Trophoblast cell (in vitro differentiated cells and primary cell): ENCODE data around the gene MKNK1.
A peak's percentile ranks its signal among the peaks of the same experiment; 100 is the strongest.

Experiments
- DNase-seq, 2 donors: peaks; one replicate each; pipeline ENCODE4 v3.0.0-alpha.2; 2016
- H2AFZ ChIP-seq: 2 replicates; pipeline ENCODE4 v1.6.1; 2013; ENCODE audit warnings: low read length, moderate library complexity, mild to moderate bottlenecking; ENCODE audit not compliant: insufficient read depth, poor library complexity
- H2AK5ac ChIP-seq: 2 replicates; pipeline ENCODE4 v1.6.1; 2013; ENCODE audit warnings: mild to moderate bottlenecking, low read length
- H2BK120ac ChIP-seq: 2 replicates; pipeline ENCODE4 v1.6.1; 2013; ENCODE audit warnings: low read length, mild to moderate bottlenecking, moderate library complexity; ENCODE audit not compliant: insufficient read depth, poor library complexity
- H2BK12ac ChIP-seq: 2 replicates; pipeline ENCODE4 v1.6.1; 2013; ENCODE audit warnings: mild to moderate bottlenecking, low read length, moderate library complexity
- H2BK5ac ChIP-seq: 2 replicates; pipeline ENCODE4 v1.6.1; 2013; ENCODE audit warnings: low read length, low read depth, moderate library complexity, mild to moderate bottlenecking; ENCODE audit not compliant: poor library complexity
- H3K14ac ChIP-seq: 2 replicates; pipeline ENCODE4 v1.6.1; 2013; ENCODE audit warnings: mild to moderate bottlenecking, low read length
- H3K18ac ChIP-seq: 2 replicates; pipeline ENCODE4 v1.6.1; 2013; ENCODE audit warnings: mild to moderate bottlenecking, low read length
- H3K23ac ChIP-seq: 2 replicates; pipeline ENCODE4 v1.6.1; 2013; ENCODE audit warnings: low read length
- H3K27ac ChIP-seq: 2 replicates; pipeline ENCODE4 v1.5.1; 2013; ENCODE audit warnings: low read depth, mild to moderate bottlenecking, inconsistent platforms, low read length, moderate library complexity
- H3K27me3 ChIP-seq: 2 replicates; pipeline ENCODE4 v1.6.1; 2013; ENCODE audit warnings: inconsistent platforms, mild to moderate bottlenecking, low read length, moderate library complexity; ENCODE audit not compliant: insufficient read depth
- H3K36me3 ChIP-seq, 2 experiments: 1 replicate in 1 of 2; 2 replicates in 1 of 2; pipeline ENCODE4 v1.6.1; 2013; ENCODE audit warnings: low read length in 2 of 2, mild to moderate bottlenecking in 2 of 2, moderate library complexity in 1 of 2; ENCODE audit not compliant: insufficient read depth in 2 of 2, control insufficient read depth in 1 of 2
- H3K4ac ChIP-seq: 2 replicates; pipeline ENCODE4 v1.6.1; 2013; ENCODE audit warnings: low read depth, mild to moderate bottlenecking, low read length, moderate library complexity
- H3K4me1 ChIP-seq, 2 experiments: 1 replicate in 1 of 2; 2 replicates in 1 of 2; pipeline ENCODE4 v1.6.1; 2013; ENCODE audit warnings: low read length in 2 of 2, mild to moderate bottlenecking in 2 of 2, moderate library complexity in 1 of 2; ENCODE audit not compliant: insufficient read depth in 2 of 2, control insufficient read depth in 1 of 2
- H3K4me2 ChIP-seq: 2 replicates; pipeline ENCODE4 v1.6.1; 2013; ENCODE audit warnings: inconsistent platforms, mild to moderate bottlenecking, low read length, moderate library complexity
- H3K4me3 ChIP-seq: 2 replicates; pipeline ENCODE4 v1.5.1; 2013; ENCODE audit warnings: mild to moderate bottlenecking, low read depth, low read length, inconsistent platforms
- H3K79me1 ChIP-seq: one replicate; pipeline ENCODE4 v1.6.1; 2013; ENCODE audit warnings: low read length
- H3K79me2 ChIP-seq: 2 replicates; pipeline ENCODE4 v1.6.1; 2013; ENCODE audit warnings: low read length, mild to moderate bottlenecking; ENCODE audit not compliant: control insufficient read depth, insufficient read depth, poor library complexity
- H3K9ac ChIP-seq: 2 replicates; pipeline ENCODE4 v1.6.1; 2013; ENCODE audit warnings: mild to moderate bottlenecking, low read length
- H3K9me3 ChIP-seq: 2 replicates; pipeline ENCODE4 v1.6.1; 2013; ENCODE audit warnings: low read depth, mild to moderate bottlenecking, control low read depth, inconsistent platforms, low read length; ENCODE audit not compliant: insufficient read depth
- H4K12ac ChIP-seq: 2 replicates; pipeline ENCODE4 v1.6.1; 2013; ENCODE audit warnings: low read depth, mild to moderate bottlenecking, low read length, moderate library complexity
- H4K8ac ChIP-seq: 2 replicates; pipeline ENCODE4 v1.6.1; 2013; ENCODE audit warnings: low read depth, mild to moderate bottlenecking, low read length, moderate library complexity
- H4K91ac ChIP-seq: one replicate; pipeline ENCODE4 v1.6.1; 2013; ENCODE audit warnings: low read depth, mild to moderate bottlenecking, low read length, moderate library complexity
- WGBS: extraction: QIAGEN DNeasy Blood & Tissue Kit; methylation state at CpG from one replicate; pipeline ENCODE4 v1.1.7; 2013; ENCODE audit warnings: missing lambda C conversion rate; ENCODE audit not compliant: insufficient read length, insufficient coverage; ENCODE audit errors: extremely low coverage; 5-methylcytosine and 5-hydroxymethylcytosine counted together

MKNK1 gene

GRCh38 chr1:46528297-46528955 is 75.6 kb downstream of the MKNK1 start:
- no peak overlapping the region for H3K14ac ChIP-seq
- no peak overlapping the region for H3K4me3 ChIP-seq
- H3K23ac ChIP-seq, result no peak overlapping the region
- peaks cover 6 to 7% of the 10 kb centered on the region in 2 experiments for H3K4me1 ChIP-seq
- no peak overlapping the region for H2AK5ac ChIP-seq
- H3K27me3 ChIP-seq, result peaks cover 34% of the 10 kb centered on the region
- DNase-seq, result no peak
- H2BK5ac ChIP-seq, result no peak overlapping the region
- H2AFZ ChIP-seq, result no peak overlapping the region
- H4K8ac ChIP-seq, result no peak overlapping the region
- no peaks in the 10 kb centered on the region for H3K36me3 ChIP-seq
- no peak overlapping the region for H3K27ac ChIP-seq
- WGBS, result no CpG with 5 or more reads among the region's 11 CpGs
- no peaks in the 10 kb centered on the region for H3K79me2 ChIP-seq
- no peak overlapping the region for H3K4ac ChIP-seq
- no peaks in the 10 kb centered on the region for H3K9me3 ChIP-seq
- no peaks in the 10 kb centered on the region for H3K79me1 ChIP-seq
- H3K18ac ChIP-seq, result no peak overlapping the region
- H3K9ac ChIP-seq, result no peak overlapping the region
- no peak overlapping the region for H4K91ac ChIP-seq
- H2BK120ac ChIP-seq, result no peak overlapping the region
- H2BK12ac ChIP-seq, result no peak overlapping the region
- no peak overlapping the region for H4K12ac ChIP-seq
- no peak overlapping the region for H3K4me2 ChIP-seq

DNA sequence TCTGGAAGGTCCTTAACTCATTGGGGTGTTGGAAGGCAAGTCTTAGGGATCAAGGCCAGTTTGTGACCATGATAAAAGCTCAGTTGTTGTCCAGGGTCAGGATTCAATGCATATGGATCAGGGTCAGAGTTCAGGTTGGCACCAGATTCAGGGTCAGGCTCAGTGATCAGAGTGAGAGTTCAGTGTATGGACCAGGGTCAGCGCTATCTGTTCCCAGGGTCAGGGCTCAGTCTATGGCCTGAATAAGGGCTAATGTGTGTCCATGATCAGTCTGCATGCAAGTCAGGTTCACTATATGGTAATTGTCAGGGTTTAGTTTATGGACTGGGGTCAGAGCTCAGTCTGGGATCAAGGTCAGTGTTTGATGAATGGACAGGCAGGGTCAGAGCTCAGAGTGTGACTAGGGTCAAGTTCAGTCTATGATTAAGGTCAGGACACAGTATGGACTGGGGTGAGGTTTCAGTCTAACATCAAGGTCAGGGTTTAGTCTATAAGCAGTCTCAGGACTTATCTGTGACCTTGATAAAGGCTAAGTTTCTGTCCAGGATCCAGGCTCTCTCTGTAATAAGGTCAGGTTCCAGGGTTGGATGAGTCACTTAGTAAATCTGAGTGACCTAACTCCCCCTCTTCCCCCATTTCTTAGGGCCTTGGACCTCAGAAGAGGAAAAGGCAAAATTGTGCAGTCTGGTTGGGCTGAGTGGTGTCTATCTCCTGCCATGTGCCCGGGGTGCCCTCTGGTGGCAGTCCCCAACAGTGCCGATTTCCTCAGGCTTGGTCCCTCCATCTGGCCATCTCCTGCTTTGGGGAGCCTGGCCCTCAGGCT is 76.4 kb downstream of the MKNK1 start:
- Histone ChIP-seq H2BK120ac (no peak overlapping the region), H2AFZ (no peak overlapping the region), H3K18ac (no peak overlapping the region), H3K23ac (no peak overlapping the region), H3K36me3 (no peaks in the 10 kb centered on the region), H2BK12ac (no peak overlapping the region), H3K79me2 (no peaks in the 10 kb centered on the region), H3K14ac (no peak overlapping the region), H3K4me3 (no peak overlapping the region), H3K27ac (no peak overlapping the region), H3K9me3 (no peaks in the 10 kb centered on the region), H4K12ac (no peak overlapping the region), H3K79me1 (no peaks in the 10 kb centered on the region), H3K27me3 (peaks cover 29% of the 10 kb centered on the region), H3K4ac (no peak overlapping the region), H3K4me2 (no peak overlapping the region), H2AK5ac (no peak overlapping the region), H2BK5ac (no peak overlapping the region), H4K91ac (no peak overlapping the region), H4K8ac (no peak overlapping the region), H3K4me1 (peaks cover 4 to 6% of the 10 kb centered on the region in 2 experiments), H3K9ac (peak overlapping the region; percentile 20)
- DNase-seq, result peak; percentile 51 to 79
- no CpG with 5 or more reads among the region's 3 CpGs for WGBS

DNA sequence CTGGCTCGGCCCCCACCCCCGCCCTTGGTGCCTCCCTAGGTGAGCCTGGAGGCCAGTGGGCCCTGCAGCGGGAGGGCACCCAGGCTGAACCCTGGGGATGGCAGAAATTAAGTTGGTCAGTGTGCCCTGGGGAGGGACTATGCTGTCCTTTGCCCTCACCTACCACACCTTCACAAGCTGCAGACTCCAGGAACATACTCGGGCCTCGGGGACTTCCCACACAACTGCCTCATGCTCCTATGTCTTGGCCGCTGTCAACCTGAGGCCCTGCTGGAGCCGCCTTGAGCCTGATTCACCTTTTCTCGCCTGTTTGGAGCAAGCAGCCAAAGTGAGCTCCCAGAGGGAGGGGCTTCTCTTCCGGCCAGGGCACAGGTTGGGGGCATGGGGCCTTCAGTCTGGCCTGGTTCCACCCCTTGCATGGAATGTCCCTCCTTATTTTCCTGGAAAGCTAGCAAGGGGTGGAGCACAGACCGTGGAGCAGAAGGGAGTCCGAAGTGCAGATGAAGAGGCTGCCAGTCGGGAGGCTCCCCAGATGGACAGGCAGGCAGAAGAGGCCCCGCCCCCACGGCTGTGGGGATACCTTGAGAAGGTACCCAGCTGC is 77.3 kb downstream of the MKNK1 start:
- Histone ChIP-seq H3K4me1 (peaks cover 4 to 6% of the 10 kb centered on the region in 2 experiments), H3K27me3 (peaks cover 24% of the 10 kb centered on the region), H4K91ac (no peak overlapping the region), H3K4ac (no peak overlapping the region), H3K14ac (no peak overlapping the region), H2AK5ac (no peak overlapping the region), H3K23ac (no peak overlapping the region), H2BK120ac (no peak overlapping the region), H4K8ac (no peak overlapping the region), H2BK12ac (no peak overlapping the region), H3K18ac (no peak overlapping the region), H4K12ac (no peak overlapping the region), H3K4me3 (no peak overlapping the region), H3K9ac (no peak overlapping the region), H3K4me2 (no peak overlapping the region), H3K79me2 (no peaks in the 10 kb centered on the region), H3K9me3 (peaks cover 2% of the 10 kb centered on the region), H3K36me3 (no peaks in the 10 kb centered on the region), H2AFZ (no peak overlapping the region), H3K27ac (no peak overlapping the region), H3K79me1 (no peaks in the 10 kb centered on the region), H2BK5ac (no peak overlapping the region)
- no peak for DNase-seq
- WGBS, result no CpG with 5 or more reads among the region's 14 CpGs

- H3K4me3 ChIP-seq, result no peak overlapping the region
- H4K8ac ChIP-seq, result no peak overlapping the region
- no peak overlapping the region for H4K12ac ChIP-seq
- H4K91ac ChIP-seq, result no peak overlapping the region
- no peak overlapping the region for H3K4ac ChIP-seq
- WGBS, result no CpG with 5 or more reads among the region's 17 CpGs
- H3K14ac ChIP-seq, result no peak overlapping the region
- H3K9ac ChIP-seq, result no peak overlapping the region
- H2BK5ac ChIP-seq, result no peak overlapping the region
- no peak overlapping the region for H2AFZ ChIP-seq
- H3K36me3 ChIP-seq, result no peaks in the 10 kb centered on the region
- no peak overlapping the region for H3K18ac ChIP-seq
- DNase-seq, result no peak
- H3K4me2 ChIP-seq, result no peak overlapping the region
- H3K79me1 ChIP-seq, result peaks cover 2% of the 10 kb centered on the region
- peaks cover 24% of the 10 kb centered on the region for H3K27me3 ChIP-seq
- H3K27ac ChIP-seq, result no peak overlapping the region
- no peaks in the 10 kb centered on the region for H3K79me2 ChIP-seq
- H2BK120ac ChIP-seq, result no peak overlapping the region
- H2BK12ac ChIP-seq, result no peak overlapping the region
- H3K4me1 ChIP-seq, result peaks cover 4 to 6% of the 10 kb centered on the region in 2 experiments
- no peak overlapping the region for H3K23ac ChIP-seq
- no peak overlapping the region for H2AK5ac ChIP-seq
- H3K9me3 ChIP-seq, result peaks cover 2% of the 10 kb centered on the region
Observed at GRCh38 chr1:46526013-46526690, 77.9 kb downstream of the MKNK1 start.
